PC-9 (cell line): ENCODE data around the gene L3MBTL1. TPM values are rescaled to one million over a fixed set of nuclear protein-coding genes. Genes with fewer than 3 reads are reported as not detected.

Experiments
- BruUV-seq: library from RNA; stranded (reverse); fragments of 400-500 nt; replicated peaks from 2 replicates; lab custom pipeline; 2021; lab: Mats Ljungman, UMichigan
- CTCF ChIA-PET: fragments of 300-600 bp; sonication (Branson Sonifier 250); formaldehyde crosslinking; loops from one replicate; lab custom pipeline; 2022; ENCODE audit warnings: antibody characterized with exemption; lab: Charles Lee
- POLR2A ChIA-PET: fragments of 300-600 bp; sonication (Branson Sonifier 250); formaldehyde crosslinking; loops from one replicate; lab custom pipeline; 2022; ENCODE audit warnings: antibody characterized with exemption; ENCODE audit not compliant: unreplicated experiment; lab: Charles Lee
- DNase-seq, 2 experiments: peaks; one replicate each; pipeline versions ENCODE4 v3.0.0 to v3.0.0-alpha.2; 2015 to 2022; ENCODE audit warnings: mixed read lengths in 1 of 2
- H2AFZ ChIP-seq: fragments of 200-600 bp; sonication (generic); 2 replicates; pipeline ENCODE4 v1.8.1; 2017; ENCODE audit warnings: antibody characterized with exemption
- H3F3A ChIP-seq: fragments of 200-600 bp; sonication (generic); 2 replicates; pipeline ENCODE4 v1.8.1; 2017; ENCODE audit warnings: antibody characterized with exemption, mild to moderate bottlenecking, low read depth; ENCODE audit not compliant: insufficient read depth
- H3K27ac ChIP-seq: fragments of 200-600 bp; sonication (generic); 2 replicates; pipeline ENCODE4 v1.6.1; 2016; ENCODE audit warnings: mixed run types
- H3K27me3 ChIP-seq: fragments of 200-600 bp; sonication (generic); 2 replicates; pipeline ENCODE4 v1.6.1; 2016; ENCODE audit warnings: low read depth, mixed run types; ENCODE audit not compliant: insufficient read depth
- H3K36me3 ChIP-seq: fragments of 200-600 bp; sonication (generic); 2 replicates; pipeline ENCODE4 v1.6.1; 2016; ENCODE audit warnings: low read depth, mixed run types
- H3K4me1 ChIP-seq: fragments of 200-600 bp; sonication (generic); replicated peaks from 2 replicates; pipeline ENCODE4 v1.6.1; 2016; ENCODE audit warnings: mixed run types; ENCODE audit not compliant: insufficient read depth
- H3K4me2 ChIP-seq: fragments of 200-600 bp; sonication (generic); 2 replicates; pipeline ENCODE4 v1.6.1; 2017; ENCODE audit warnings: mixed run types
- H3K4me3 ChIP-seq: fragments of 200-600 bp; sonication (generic); 2 replicates; pipeline ENCODE4 v1.6.1; 2016; ENCODE audit warnings: mixed run types
- H3K79me2 ChIP-seq: fragments of 200-600 bp; sonication (generic); 2 replicates; pipeline ENCODE4 v1.6.1; 2017; ENCODE audit warnings: low read depth, mixed run types
- H3K9me2 ChIP-seq: fragments of 200-600 bp; sonication (generic); 2 replicates; pipeline ENCODE4 v1.8.1; 2017; ENCODE audit warnings: mild to moderate bottlenecking; ENCODE audit not compliant: insufficient read depth
- H3K9me3 ChIP-seq: fragments of 200-600 bp; sonication (generic); 2 replicates; pipeline ENCODE4 v1.8.1; 2016; ENCODE audit warnings: low read depth; ENCODE audit not compliant: insufficient read depth
- H4K20me1 ChIP-seq: fragments of 200-600 bp; sonication (generic); 2 replicates; pipeline ENCODE4 v1.8.1; 2017; ENCODE audit not compliant: insufficient read depth
- CTCF ChIP-seq: fragments of 200-600 bp; sonication (generic); conservative IDR thresholded peaks from 2 replicates; pipeline ENCODE4 v1.6.1; 2017; ENCODE audit warnings: mixed run types, antibody characterized with exemption, mild to moderate bottlenecking, moderate library complexity
- EZH2 ChIP-seq: fragments of 200-600 bp; sonication (generic); IDR thresholded peaks from 2 replicates; pipeline ENCODE4 v1.8.0; 2017; ENCODE audit warnings: antibody characterized with exemption, low read depth
- intact Hi-C: fragments of 100-400 bp; cut with micrococcal nuclease; formaldehyde crosslinking; loops from one replicate; pipeline ENCODE4 v1.10.0; 2022; ENCODE audit not compliant: unreplicated experiment
- total RNA-seq: library from RNA; stranded (reverse); gene quantifications from 2 replicates; pipeline ENCODE4 v1.2.3, GENCODE V29; 2021

The L3MBTL1 gene
- total RNA-seq, 1 experiment from 2014 or later, result 34.9 TPM

GRCh38 chr20:43515628-43516027 is 8.1 kb downstream of the L3MBTL1 start:
- intact Hi-C loops, result no loop called here
- Histone ChIP-seq H4K20me1 (no peaks in the 10 kb centered on the region), H3K9me2 (no peaks in the 10 kb centered on the region), H3K4me2 (peak overlapping the region; percentile 73), H3K9me3 (no peaks in the 10 kb centered on the region), H3K79me2 (peaks cover 17% of the 10 kb centered on the region), H3F3A (no peaks in the 10 kb centered on the region), H3K4me1 (peaks cover 10% of the 10 kb centered on the region; the same call in 1 of the 2 replicates), H3K27ac (no peak overlapping the region), H3K27me3 (no peaks in the 10 kb centered on the region), H3K4me3 (peak overlapping the region; percentile 60; the same call in 1 of the 2 replicates), H2AFZ (no peak overlapping the region), H3K36me3 (no peaks in the 10 kb centered on the region)
- DNase-seq, result no peak
- TF ChIP-seq CTCF (no peak), EZH2 (no peak)
- no TSS peak for BruUV-seq
- ChIA-PET POLR2A (interaction anchor here (0.8 kb wide), 1 partner anchor 58 kb away, joined by 10 read pairs; no protein-coding TSS in a partner anchor), CTCF (no interaction called here)

- H3K27ac ChIP-seq, result no peak overlapping the region
- H3K36me3 ChIP-seq, result no peaks in the 10 kb centered on the region
- no peak for TF ChIP-seq EZH2
- TF ChIP-seq CTCF, result no peak
- no peak overlapping the region for H3K4me3 ChIP-seq
- no peak overlapping the region for H2AFZ ChIP-seq
- DNase-seq, result no peak
- intact Hi-C loops, result no loop called here
- H3K4me2 ChIP-seq, result peak overlapping the region; percentile 73; the same call in 1 of the 2 replicates
- BruUV-seq, result TSS peak; percentile 20
- CTCF ChIA-PET, result interaction anchor here (0.7 kb wide), 1 partner anchor 111 kb away, joined by 4 read pairs; no protein-coding TSS in a partner anchor
- POLR2A ChIA-PET, result no interaction called here
- H4K20me1 ChIP-seq, result no peaks in the 10 kb centered on the region
- H3K9me3 ChIP-seq, result no peaks in the 10 kb centered on the region
- H3K9me2 ChIP-seq, result no peaks in the 10 kb centered on the region
- H3F3A ChIP-seq, result no peaks in the 10 kb centered on the region
- peaks cover 10% of the 10 kb centered on the region; the same call in 1 of the 2 replicates for H3K4me1 ChIP-seq
- H3K79me2 ChIP-seq, result peaks cover 17% of the 10 kb centered on the region
- no peaks in the 10 kb centered on the region for H3K27me3 ChIP-seq
Measured at GRCh38 chr20:43516251-43516824, 8.8 kb downstream of the L3MBTL1 start.

GRCh38 chr20:43520074-43520630 is 12.7 kb downstream of the L3MBTL1 start:
- H3K9me2 ChIP-seq, result no peaks in the 10 kb centered on the region

More at GRCh38 chr20:43520074-43520630, 12.7 kb downstream of the L3MBTL1 start:
- no peaks in the 10 kb centered on the region for H3K36me3 ChIP-seq
- H3K4me3 ChIP-seq, result no peak overlapping the region
- no peaks in the 10 kb centered on the region for H3K9me3 ChIP-seq
- H3K27ac ChIP-seq, result no peak overlapping the region
- ChIA-PET CTCF (no interaction called here), POLR2A (no interaction called here)
- H3K79me2 ChIP-seq, result peaks cover 13% of the 10 kb centered on the region
- no peak for DNase-seq
- no TSS peak for BruUV-seq
- no peak overlapping the region for H3K4me2 ChIP-seq
- H3F3A ChIP-seq, result no peaks in the 10 kb centered on the region
- H2AFZ ChIP-seq, result no peak overlapping the region
- intact Hi-C loops, result no loop called here
- H4K20me1 ChIP-seq, result no peaks in the 10 kb centered on the region
- H3K27me3 ChIP-seq, result no peaks in the 10 kb centered on the region
- TF ChIP-seq CTCF (no peak), EZH2 (no peak)
- peaks cover 6% of the 10 kb centered on the region; the same call in 1 of the 2 replicates for H3K4me1 ChIP-seq
